HG03139 (cell line): ENCODE measurements around the gene REELD1.

Source experiments
- ATAC-seq: cut with Tn5 transposase; IDR thresholded peaks from one replicate; pipeline ENCODE4 v1.9.1; 2021; ENCODE audit not compliant: unreplicated experiment

Gene REELD1

GRCh38 chr4:146214238-146214637, at the start of gene REELD1:
Gene REELD1, plus strand, starts transcription at chr4:146214538. Its CDS starts 2,415 bp downstream, at chr4:146216953.
- no peak for ATAC-seq

- ATAC-seq: no peak
These were observed 49.1 kb upstream of the REELD1 start for GRCh38 chr4:146165221-146165620.

DNA sequence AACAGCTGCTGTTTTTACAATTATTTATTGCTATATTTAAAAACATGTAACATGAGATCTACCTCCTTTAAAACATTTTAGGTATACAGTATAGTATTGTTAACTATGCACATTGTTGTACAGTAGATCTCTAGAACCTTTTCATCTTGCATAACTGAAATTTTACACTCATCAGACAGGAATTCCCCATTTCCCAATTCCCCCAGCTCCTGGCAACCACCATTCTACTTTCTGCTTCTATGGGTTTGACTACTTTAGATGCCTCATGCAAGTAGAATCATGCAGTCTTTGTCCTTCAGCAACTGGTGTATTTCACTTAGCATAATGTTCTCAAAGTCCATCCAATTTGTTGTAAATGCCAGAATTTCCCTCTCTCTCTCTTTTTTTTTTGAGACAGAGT, 48.5 kb upstream of the REELD1 start:
- ATAC-seq: no peak

- no peak for ATAC-seq
These were observed 44.2 kb upstream of the REELD1 start for GRCh38 chr4:146170149-146170548.

GRCh38 chr4:146175541-146176453, 38.5 kb upstream of the REELD1 start, which contains the start of gene LSM6:
Gene LSM6, plus strand, starts transcription at chr4:146175718. Its CDS starts 7,204 bp downstream, at chr4:146182922.
- ATAC-seq: peak; percentile 95

DNA sequence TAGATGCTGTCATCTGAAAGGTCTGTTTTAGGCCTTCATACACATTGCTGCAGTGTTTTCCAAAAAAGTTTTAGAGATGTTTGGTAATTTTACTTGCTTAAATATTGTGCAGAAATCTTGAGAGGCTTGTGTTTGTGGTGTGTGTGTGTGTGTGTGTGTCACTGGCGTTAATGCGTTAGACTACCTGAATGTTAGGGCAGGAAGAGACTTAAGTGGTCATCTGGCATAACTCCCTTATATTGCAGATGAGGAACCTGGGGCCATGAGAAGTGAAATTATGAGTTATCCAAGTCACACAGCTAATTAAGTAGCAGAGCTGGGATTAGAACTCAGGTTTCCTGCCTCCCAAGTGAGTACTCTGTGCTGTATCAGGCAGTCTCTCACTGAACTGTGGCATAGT, 37.4 kb upstream of the REELD1 start:
- ATAC-seq: no peak

DNA sequence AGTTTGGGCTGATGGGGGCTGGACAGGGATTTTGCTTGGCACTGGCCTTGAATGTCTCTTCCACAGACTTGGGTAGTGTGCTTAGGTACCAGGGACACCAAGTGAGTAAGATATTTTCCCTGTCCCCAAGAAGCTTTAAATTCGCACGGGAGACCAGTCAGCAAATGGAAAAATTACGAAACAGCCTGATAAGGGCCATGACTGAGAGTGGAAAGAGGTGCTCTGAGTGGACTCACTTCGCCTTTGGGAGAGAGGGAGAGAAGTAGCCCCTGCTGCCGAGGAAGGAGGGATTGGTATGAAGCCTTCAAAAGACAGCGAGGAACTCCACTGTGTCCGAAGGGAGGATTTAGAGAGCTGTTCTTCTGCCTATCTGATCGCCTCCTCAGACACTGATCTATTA, 36.2 kb upstream of the REELD1 start:
- ATAC-seq: no peak

- no peak for ATAC-seq
These were observed 34.5 kb upstream of the REELD1 start for GRCh38 chr4:146179784-146180370.

- no peak for ATAC-seq
These were observed 31.9 kb upstream of the REELD1 start for GRCh38 chr4:146182443-146182842.

DNA sequence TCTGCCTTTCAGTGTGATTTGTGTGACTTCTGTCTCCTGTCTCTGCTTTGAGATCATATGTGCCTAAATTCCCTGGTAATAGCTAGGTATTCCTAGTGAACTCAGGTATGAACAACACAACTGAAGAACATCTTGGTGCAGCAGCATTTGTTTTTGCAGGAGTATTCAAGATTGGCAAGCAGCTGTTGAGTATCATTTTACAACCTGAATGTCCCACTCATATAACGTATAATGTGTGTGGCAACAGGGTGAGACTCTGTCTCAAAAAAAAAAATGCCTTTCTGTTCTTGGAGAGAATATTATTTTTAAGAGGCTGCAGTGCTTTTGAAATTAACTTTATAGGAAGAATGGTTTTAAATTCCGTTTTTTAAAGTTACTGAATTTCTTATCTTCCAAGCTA, 31.1 kb upstream of the REELD1 start:
- ATAC-seq: no peak

GRCh38 chr4:146186041-146186440, 28.3 kb upstream of the REELD1 start:
- ATAC-seq: no peak

- no peak for ATAC-seq
These were observed 27.7 kb upstream of the REELD1 start for GRCh38 chr4:146186596-146186995.

- no peak for ATAC-seq
These were observed 23.9 kb upstream of the REELD1 start for GRCh38 chr4:146190456-146190855.

DNA sequence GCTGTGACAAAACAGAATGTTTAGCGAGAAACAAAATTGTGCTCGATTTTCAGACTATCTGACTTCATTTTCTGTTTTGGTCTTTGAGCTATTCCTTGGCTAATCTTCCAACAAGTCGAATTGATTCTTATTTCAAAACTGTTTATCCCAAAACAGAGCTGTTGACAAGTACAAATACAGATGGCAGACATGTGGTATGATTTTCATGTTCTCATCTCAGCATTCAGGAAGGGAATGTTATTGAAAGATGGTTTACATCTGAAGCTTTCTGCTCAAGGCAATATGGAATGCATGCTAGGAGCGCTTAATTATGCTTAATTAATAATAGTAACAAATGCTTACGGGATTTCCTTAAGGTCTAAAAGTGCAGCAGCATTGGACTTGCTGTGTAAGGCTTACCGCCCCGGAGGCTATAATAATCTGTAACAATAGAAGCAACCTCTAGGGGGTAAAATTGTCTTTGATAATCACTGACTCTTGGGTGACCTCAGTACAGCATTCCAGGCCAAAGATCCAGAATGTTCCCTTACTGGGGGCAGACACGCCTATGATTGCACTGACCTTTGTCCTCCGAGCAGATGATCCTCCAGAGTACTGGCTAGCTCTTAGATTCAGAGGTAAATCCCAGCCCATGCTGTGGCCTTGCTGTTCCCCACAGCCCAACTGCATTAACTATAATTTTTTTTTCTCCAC, 22.4 kb upstream of the REELD1 start:
- ATAC-seq: no peak

- ATAC-seq: no peak
These were observed 20.7 kb upstream of the REELD1 start for GRCh38 chr4:146193628-146194027.

- ATAC-seq: no peak
These were observed 20.1 kb upstream of the REELD1 start for GRCh38 chr4:146194212-146194611.

DNA sequence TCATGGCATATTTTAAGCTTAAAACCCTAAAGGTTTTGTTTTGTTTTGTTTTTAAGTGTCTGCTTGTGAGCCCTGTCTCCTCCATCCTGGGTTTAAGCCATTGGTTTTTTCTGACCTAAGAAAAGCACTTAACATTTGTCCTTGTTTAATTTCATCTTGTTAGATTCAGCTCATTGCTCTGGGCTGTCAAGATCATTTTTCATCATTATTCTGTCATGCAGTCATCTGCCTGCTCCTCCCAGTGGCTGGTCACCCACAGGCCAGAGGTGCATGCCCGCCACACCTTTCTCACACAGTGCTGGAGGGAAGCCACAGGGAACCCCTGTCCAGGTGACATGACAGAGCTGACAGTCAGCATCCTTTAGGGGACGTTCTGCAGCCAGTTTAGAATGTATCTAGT, 11.7 kb upstream of the REELD1 start:
- no peak for ATAC-seq

DNA sequence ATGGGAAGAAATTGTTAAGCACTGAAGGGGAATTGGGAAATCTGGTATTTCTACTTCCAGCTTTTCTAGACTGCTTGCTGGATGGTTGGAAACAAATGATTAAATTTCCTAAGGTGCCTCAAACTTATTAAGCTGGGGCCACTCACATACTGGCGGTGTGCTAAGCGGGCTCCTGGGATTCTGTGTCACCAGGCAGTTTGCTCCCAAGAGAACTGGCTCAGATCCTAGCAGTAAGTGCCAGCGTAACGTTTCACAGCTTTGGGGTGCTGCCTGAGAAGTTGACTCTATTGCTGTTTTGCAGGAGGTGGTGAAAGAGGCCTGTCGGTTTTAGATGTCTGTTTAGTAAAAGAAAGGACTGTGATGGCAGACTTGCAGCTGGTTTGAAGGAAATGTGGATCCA, 6.9 kb upstream of the REELD1 start:
- no peak for ATAC-seq

DNA sequence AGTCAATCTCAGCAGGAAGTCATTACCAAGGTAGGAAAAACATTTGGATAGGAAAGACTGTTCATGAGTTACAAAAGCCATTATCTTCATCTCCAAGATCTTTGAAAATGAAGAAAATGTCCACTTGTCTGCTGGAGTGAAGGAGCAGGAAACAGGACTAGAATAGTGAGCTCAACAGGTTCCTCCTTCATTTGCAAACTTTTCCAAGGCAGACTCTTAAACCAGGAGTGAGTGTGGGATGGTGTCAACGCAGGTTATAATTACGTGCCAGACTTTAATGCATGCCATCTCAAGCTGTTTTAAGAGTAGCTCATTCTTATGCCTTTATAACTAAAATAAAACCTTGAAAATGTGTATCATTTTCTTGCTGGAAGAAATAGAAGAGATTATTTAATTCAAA, 3.4 kb upstream of the REELD1 start:
- no peak for ATAC-seq

DNA sequence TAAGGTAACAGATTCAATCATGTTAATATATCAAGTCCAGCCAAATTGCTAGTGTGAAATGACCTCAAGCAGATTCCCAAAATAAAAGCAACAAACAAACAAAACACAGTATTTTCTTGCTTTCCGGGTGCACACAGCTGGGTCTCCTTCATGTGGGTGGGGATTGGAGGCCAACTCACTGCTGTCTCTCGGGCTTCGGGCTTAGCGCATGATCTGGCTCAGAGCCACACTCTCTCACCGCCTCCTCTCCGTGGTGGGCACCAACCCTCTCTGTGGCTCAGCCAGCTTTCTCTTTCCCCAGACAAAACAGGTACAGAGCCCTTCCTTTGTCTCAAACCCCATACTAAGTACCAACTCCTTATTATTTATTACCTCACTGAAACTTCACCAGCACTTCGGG, 2.9 kb upstream of the REELD1 start:
- no peak for ATAC-seq

GRCh38 chr4:146212781-146213180, 1.6 kb upstream of the REELD1 start:
- ATAC-seq: no peak

- ATAC-seq: no peak
These were observed 8.0 kb downstream of the REELD1 start for GRCh38 chr4:146222313-146222712.
